ENCODE results near the gene MIEF1.

MIEF1 gene

DNA sequence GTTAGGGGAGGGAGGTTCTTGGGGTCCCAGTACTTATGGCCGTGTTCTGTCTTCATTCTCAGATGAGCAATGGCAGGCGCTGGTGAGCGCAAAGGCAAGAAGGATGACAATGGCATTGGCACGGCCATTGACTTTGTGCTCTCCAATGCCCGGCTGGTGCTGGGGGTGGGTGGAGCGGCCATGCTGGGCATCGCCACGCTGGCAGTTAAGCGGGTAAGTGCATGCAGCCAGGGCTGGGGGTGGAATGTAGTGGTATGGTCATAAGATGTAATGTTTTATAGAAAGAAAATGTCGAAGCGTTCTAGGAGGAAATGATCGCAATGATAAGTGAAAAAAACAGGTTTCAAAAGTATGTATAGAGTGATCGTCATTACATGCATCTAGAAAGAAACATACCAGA, 9.1 kb downstream of the MIEF1 start:
- H3K27ac ChIP-seq (ENCODE audit: low read depth in 2 of 2, low read length in 2 of 2) = no peak overlapping the region
- peaks cover 72 to 87% of the 10 kb centered on the region in 2 donors for H3K36me3 ChIP-seq (ENCODE audit: control insufficient read depth in 2 of 2, insufficient read depth in 2 of 2, low read length in 2 of 2)
- no peak overlapping the region for H3K4me3 ChIP-seq (ENCODE audit: low read length in 2 of 2)
- no peaks in the 10 kb centered on the region for H3K27me3 ChIP-seq (ENCODE audit: control insufficient read depth in 2 of 2, insufficient read depth in 2 of 2, low read length in 2 of 2)
- no peak overlapping the region for H3K9ac ChIP-seq (ENCODE audit: low read depth in 1 of 2, low read length in 2 of 2)
- no peaks in the 10 kb centered on the region for H3K9me3 ChIP-seq (ENCODE audit: control insufficient read depth in 2 of 2, low read length in 2 of 2)
- no peaks in the 10 kb centered on the region for H3K4me1 ChIP-seq (ENCODE audit: control insufficient read depth in 2 of 2, insufficient read depth in 2 of 2, low read length in 2 of 2)

DNA sequence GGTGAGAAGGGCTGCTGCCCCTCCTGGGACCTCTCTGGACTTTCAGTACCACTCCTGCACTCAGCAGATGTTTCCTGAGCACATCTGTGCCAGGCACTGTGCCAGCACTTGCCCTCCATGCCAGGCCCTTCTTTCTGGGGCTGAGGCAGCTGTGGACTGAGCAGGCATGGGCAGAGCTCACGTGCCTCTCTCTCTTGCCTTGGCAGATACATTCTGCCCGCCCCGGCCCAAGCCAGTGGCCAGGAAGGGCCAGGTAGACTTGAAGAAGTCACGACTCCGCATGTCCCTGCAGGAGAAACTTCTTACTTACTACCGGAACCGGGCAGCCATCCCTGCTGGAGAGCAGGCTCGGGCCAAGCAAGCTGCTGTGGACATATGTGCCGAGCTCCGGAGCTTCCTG, 9.9 kb downstream of the MIEF1 start:
- no peak overlapping the region for H3K9ac ChIP-seq (ENCODE audit: low read depth in 1 of 2, low read length in 2 of 2)
- no peak overlapping the region for H3K27ac ChIP-seq (ENCODE audit: low read depth in 2 of 2, low read length in 2 of 2)
- peaks cover 64 to 80% of the 10 kb centered on the region in 2 donors for H3K36me3 ChIP-seq (ENCODE audit: control insufficient read depth in 2 of 2, insufficient read depth in 2 of 2, low read length in 2 of 2)
- no peak overlapping the region for H3K4me3 ChIP-seq (ENCODE audit: low read length in 2 of 2)
- H3K9me3 ChIP-seq (ENCODE audit: control insufficient read depth in 2 of 2, low read length in 2 of 2) = no peaks in the 10 kb centered on the region
- H3K4me1 ChIP-seq (ENCODE audit: control insufficient read depth in 2 of 2, insufficient read depth in 2 of 2, low read length in 2 of 2) = no peaks in the 10 kb centered on the region
- no peaks in the 10 kb centered on the region for H3K27me3 ChIP-seq (ENCODE audit: control insufficient read depth in 2 of 2, insufficient read depth in 2 of 2, low read length in 2 of 2)

DNA sequence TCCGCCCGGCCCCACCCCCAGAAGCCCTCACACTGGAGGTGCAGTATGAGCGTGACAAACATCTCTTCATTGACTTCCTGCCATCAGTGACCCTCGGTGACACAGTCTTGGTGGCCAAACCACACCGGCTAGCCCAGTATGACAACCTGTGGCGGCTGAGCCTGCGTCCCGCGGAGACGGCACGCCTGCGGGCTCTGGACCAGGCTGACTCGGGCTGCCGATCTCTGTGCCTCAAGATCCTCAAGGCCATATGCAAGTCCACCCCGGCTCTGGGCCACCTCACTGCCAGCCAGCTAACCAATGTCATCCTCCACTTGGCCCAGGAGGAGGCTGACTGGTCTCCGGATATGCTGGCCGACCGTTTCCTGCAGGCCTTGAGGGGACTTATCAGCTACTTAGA, 11.7 kb downstream of the MIEF1 start:
- Histone ChIP-seq H3K9ac (ENCODE audit: low read depth in 1 of 2, low read length in 2 of 2) (no peak overlapping the region), H3K27ac (ENCODE audit: low read depth in 2 of 2, low read length in 2 of 2) (no peak overlapping the region), H3K4me3 (ENCODE audit: low read length in 2 of 2) (no peak overlapping the region), H3K27me3 (ENCODE audit: control insufficient read depth in 2 of 2, insufficient read depth in 2 of 2, low read length in 2 of 2) (no peaks in the 10 kb centered on the region), H3K36me3 (ENCODE audit: control insufficient read depth in 2 of 2, insufficient read depth in 2 of 2, low read length in 2 of 2) (peaks cover 59 to 67% of the 10 kb centered on the region in 2 donors), H3K9me3 (ENCODE audit: control insufficient read depth in 2 of 2, low read length in 2 of 2) (no peaks in the 10 kb centered on the region), H3K4me1 (ENCODE audit: control insufficient read depth in 2 of 2, insufficient read depth in 2 of 2, low read length in 2 of 2) (peaks cover 2 to 6% of the 10 kb centered on the region in 2 donors)

DNA sequence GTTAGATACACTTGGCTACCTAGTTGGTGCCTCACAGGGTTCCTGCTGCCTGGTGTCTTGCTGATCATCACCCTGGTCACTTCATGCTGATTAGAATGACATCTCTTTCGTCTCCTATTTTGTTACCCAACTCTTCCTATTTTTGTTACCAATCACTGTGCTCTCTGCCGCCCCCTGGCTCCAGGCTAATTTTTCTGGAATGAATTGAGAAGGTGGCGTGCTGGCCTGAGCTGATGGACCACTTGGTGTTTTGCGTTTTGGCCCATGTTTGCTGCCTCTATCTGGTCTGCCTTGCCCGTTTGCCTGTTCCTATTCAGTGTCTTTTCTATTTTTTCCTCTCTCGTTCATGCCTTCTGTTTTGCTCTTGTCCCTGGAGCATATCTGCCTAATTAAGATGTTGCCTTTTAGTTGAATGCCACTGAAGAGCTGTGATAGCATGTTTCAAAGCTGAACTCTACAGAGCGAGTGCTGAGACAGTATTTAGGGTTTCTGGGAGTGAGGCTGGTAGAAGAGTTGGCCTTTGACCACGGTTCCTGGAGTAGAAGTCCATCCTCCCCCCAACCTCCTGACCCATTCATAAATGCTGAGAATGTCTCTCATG, 12.4 kb downstream of the MIEF1 start:
- H3K27me3 ChIP-seq (ENCODE audit: control insufficient read depth in 2 of 2, insufficient read depth in 2 of 2, low read length in 2 of 2) = no peaks in the 10 kb centered on the region
- no peak overlapping the region for H3K27ac ChIP-seq (ENCODE audit: low read depth in 2 of 2, low read length in 2 of 2)
- H3K4me3 ChIP-seq (ENCODE audit: low read length in 2 of 2) = no peak overlapping the region
- peaks cover 57 to 61% of the 10 kb centered on the region in 2 donors for H3K36me3 ChIP-seq (ENCODE audit: control insufficient read depth in 2 of 2, insufficient read depth in 2 of 2, low read length in 2 of 2)
- no peaks in the 10 kb centered on the region for H3K9me3 ChIP-seq (ENCODE audit: control insufficient read depth in 2 of 2, low read length in 2 of 2)
- peaks cover 8 to 11% of the 10 kb centered on the region in 2 donors for H3K4me1 ChIP-seq (ENCODE audit: control insufficient read depth in 2 of 2, insufficient read depth in 2 of 2, low read length in 2 of 2)
- H3K9ac ChIP-seq (ENCODE audit: low read depth in 1 of 2, low read length in 2 of 2) = no peak overlapping the region

DNA sequence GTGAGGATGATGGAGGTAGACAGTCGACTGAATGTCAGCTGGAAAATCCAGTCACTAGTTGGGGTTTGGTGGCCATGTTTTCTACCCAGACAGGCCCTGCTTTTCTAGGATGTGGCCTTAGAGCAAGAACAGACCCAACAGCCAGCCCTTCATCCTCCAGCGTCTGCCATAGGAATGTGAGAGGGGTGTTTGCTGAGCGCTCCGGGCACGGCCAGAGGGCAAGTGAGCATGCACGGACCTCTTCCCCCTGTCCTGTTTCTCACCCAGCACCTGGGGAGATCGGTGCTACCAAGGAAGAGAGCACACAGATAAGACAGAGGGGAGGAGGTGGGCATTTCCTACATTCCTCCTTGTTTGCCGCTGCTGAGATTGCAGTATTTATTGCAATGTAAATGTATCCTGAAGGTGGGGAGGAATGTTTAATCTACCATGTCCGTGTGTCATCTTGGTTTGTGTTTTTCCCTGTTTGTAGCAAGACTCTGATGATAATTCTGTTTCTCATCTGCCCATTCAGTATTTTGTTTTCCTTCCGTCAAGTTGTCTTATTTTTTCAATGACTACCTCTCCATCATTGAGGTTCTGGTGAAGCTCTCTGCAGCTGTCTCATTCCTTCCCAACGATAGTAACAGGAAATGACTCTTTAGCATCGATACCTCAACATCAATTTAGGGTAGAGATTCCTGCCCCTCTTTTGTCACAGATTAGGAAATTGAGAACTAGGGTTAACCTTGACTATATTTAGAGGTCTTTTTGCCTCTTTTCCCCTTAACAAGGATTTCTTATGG, 13.4 kb downstream of the MIEF1 start:
- Histone ChIP-seq H3K27me3 (ENCODE audit: control insufficient read depth in 2 of 2, insufficient read depth in 2 of 2, low read length in 2 of 2) (no peaks in the 10 kb centered on the region), H3K9ac (ENCODE audit: low read depth in 1 of 2, low read length in 2 of 2) (no peak overlapping the region), H3K36me3 (ENCODE audit: control insufficient read depth in 2 of 2, insufficient read depth in 2 of 2, low read length in 2 of 2) (peaks cover 52 to 53% of the 10 kb centered on the region in 2 donors), H3K9me3 (ENCODE audit: control insufficient read depth in 2 of 2, low read length in 2 of 2) (no peaks in the 10 kb centered on the region), H3K4me1 (ENCODE audit: control insufficient read depth in 2 of 2, insufficient read depth in 2 of 2, low read length in 2 of 2) (peaks cover 8 to 11% of the 10 kb centered on the region in 2 donors), H3K27ac (ENCODE audit: low read depth in 2 of 2, low read length in 2 of 2) (no peak overlapping the region), H3K4me3 (ENCODE audit: low read length in 2 of 2) (no peak overlapping the region)

DNA sequence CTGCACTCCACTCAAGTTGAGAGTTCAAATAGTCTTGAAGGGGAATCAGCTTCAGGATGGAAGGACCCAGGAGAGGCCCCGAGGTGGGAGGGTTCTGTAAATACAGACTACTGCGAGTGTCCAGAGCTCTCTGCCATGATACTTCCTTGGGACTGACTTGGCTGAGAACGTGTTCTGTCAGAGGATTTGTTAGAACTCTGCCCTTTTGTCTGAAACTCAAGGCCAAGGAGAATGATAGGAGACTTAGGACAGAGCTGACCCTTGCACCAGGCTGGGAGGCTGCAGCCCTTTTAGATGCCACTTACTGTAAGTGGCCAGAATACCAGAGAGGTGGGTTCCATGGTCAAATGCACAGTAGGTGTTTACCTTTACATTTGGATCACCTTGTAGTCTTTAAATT, 15.4 kb downstream of the MIEF1 start:
- Histone ChIP-seq H3K4me3 (ENCODE audit: low read length in 2 of 2) (no peak overlapping the region), H3K27ac (ENCODE audit: low read depth in 2 of 2, low read length in 2 of 2) (no peak overlapping the region), H3K9me3 (ENCODE audit: control insufficient read depth in 2 of 2, low read length in 2 of 2) (no peaks in the 10 kb centered on the region), H3K27me3 (ENCODE audit: control insufficient read depth in 2 of 2, insufficient read depth in 2 of 2, low read length in 2 of 2) (no peaks in the 10 kb centered on the region), H3K4me1 (ENCODE audit: control insufficient read depth in 2 of 2, insufficient read depth in 2 of 2, low read length in 2 of 2) (peaks cover 19 to 21% of the 10 kb centered on the region in 2 donors), H3K9ac (ENCODE audit: low read depth in 1 of 2, low read length in 2 of 2) (no peak overlapping the region), H3K36me3 (ENCODE audit: control insufficient read depth in 2 of 2, insufficient read depth in 2 of 2, low read length in 2 of 2) (peaks cover 47% of the 10 kb centered on the region in 2 donors)

DNA sequence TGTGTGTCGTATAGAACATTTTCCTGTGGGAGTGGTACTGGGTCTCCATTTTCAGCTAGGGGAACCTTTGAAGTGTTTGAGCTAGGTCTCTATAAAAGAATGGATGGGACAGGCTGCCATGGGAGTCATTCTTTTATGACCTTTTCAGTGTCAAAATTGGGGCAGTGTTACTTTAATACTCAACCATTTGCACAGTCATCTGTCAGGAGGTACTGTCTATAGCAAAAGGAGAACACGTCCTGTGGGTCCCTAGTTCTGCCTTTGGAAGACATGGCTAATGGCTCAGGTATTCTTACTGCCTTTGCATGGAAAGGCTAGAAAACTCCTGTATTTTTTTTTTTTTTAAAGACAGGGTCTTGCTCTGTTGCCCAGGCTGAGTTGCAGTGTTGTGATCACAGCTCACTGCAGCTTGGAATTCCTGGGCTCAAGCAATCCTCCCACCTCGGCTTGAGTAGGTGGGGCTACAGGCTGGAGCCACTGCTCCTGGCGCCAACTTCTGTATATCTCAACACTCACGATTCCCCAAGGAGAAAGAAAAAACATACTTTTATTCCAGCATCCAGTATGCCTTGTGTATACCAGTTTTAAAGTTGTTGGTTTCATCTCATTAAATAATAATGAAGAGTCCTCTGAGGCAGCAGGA, 16.2 kb downstream of the MIEF1 start:
- Histone ChIP-seq H3K4me3 (ENCODE audit: low read length in 2 of 2) (no peak overlapping the region), H3K27me3 (ENCODE audit: control insufficient read depth in 2 of 2, insufficient read depth in 2 of 2, low read length in 2 of 2) (no peaks in the 10 kb centered on the region), H3K36me3 (ENCODE audit: control insufficient read depth in 2 of 2, insufficient read depth in 2 of 2, low read length in 2 of 2) (peaks cover 48 to 49% of the 10 kb centered on the region in 2 donors), H3K27ac (ENCODE audit: low read depth in 2 of 2, low read length in 2 of 2) (peak overlapping the region in 1 of 2 donors; percentile 99), H3K9ac (ENCODE audit: low read depth in 1 of 2, low read length in 2 of 2) (no peak overlapping the region), H3K4me1 (ENCODE audit: control insufficient read depth in 2 of 2, insufficient read depth in 2 of 2, low read length in 2 of 2) (peaks cover 27 to 29% of the 10 kb centered on the region in 2 donors), H3K9me3 (ENCODE audit: control insufficient read depth in 2 of 2, low read length in 2 of 2) (no peaks in the 10 kb centered on the region)

DNA sequence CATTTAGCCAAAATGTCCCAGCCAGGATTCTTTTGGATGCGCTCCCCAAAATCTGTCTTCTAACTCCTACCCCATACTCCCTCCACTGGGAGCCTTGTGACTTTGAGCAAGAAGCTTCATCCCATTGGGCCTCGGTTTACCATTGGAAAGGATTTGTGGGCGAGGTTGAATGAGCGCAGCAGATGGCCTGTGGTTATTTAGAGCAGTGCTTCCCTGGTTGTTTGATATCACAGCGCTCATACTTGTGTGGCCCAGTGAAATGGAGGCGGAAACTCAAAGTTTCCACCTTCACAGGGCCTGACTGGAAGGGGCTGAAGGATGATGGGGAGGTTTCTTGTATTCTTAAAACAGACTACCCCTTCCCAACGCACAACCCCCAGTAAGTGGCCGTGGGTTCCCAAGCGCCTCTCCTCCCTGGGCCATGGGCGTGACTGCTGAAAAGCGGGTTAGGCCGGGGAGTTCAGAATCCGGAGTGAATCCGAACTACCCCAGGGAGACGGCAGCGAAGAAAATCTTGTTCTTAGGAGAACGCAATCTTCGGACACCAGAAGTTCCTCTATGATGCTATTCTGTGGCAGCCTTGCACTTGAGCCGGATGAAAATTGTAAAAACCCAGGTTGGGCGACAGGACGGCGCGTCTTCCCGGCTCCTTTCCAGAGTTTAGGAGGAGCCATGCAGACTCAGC, 17.0 kb downstream of the MIEF1 start:
- H3K27me3 ChIP-seq (ENCODE audit: control insufficient read depth in 2 of 2, insufficient read depth in 2 of 2, low read length in 2 of 2) = no peaks in the 10 kb centered on the region
- H3K4me1 ChIP-seq (ENCODE audit: control insufficient read depth in 2 of 2, insufficient read depth in 2 of 2, low read length in 2 of 2) = peaks cover 32 to 34% of the 10 kb centered on the region in 2 donors
- H3K27ac ChIP-seq (ENCODE audit: low read depth in 2 of 2, low read length in 2 of 2) = peak overlapping the region; percentile 99 to 100
- H3K9me3 ChIP-seq (ENCODE audit: control insufficient read depth in 2 of 2, low read length in 2 of 2) = no peaks in the 10 kb centered on the region
- H3K36me3 ChIP-seq (ENCODE audit: control insufficient read depth in 2 of 2, insufficient read depth in 2 of 2, low read length in 2 of 2) = peaks cover 43 to 44% of the 10 kb centered on the region in 2 donors
- peak overlapping the region; percentile 95 to 98 for H3K4me3 ChIP-seq (ENCODE audit: low read length in 2 of 2)
- peak overlapping the region; percentile 98 to 99 for H3K9ac ChIP-seq (ENCODE audit: low read depth in 1 of 2, low read length in 2 of 2)

DNA sequence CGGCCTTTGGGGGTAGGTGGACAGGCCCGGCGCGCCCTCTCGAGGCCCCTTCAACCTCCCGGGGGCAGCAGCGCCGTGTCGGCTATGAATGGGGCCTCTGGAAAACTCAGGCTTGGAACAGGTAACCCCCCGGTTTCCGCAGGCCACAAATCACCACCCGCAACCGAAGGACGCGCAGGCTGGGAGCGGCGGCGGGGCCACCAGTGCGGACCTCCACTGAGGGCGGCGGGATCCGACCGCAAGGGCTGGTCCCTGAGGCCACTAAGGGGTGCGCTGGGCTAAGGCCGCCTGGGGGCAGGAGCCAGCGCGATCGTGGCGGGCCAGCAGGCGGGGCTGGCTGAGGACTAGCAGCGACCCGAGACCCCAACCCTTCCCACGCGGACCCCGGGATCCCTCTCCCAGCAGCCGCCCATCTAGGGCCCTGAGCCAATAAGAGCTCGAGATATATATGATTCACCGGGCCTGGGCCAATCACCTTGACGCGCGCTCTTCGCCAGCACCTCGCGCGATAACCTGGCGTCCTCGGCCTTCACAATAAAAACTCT, 17.7 kb downstream of the MIEF1 start:
- Histone ChIP-seq H3K27ac (ENCODE audit: low read depth in 2 of 2, low read length in 2 of 2) (peak overlapping the region; percentile 99 to 100), H3K9me3 (ENCODE audit: control insufficient read depth in 2 of 2, low read length in 2 of 2) (no peaks in the 10 kb centered on the region), H3K36me3 (ENCODE audit: control insufficient read depth in 2 of 2, insufficient read depth in 2 of 2, low read length in 2 of 2) (peaks cover 42% of the 10 kb centered on the region in 2 donors), H3K9ac (ENCODE audit: low read depth in 1 of 2, low read length in 2 of 2) (peak overlapping the region; percentile 98 to 99), H3K27me3 (ENCODE audit: control insufficient read depth in 2 of 2, insufficient read depth in 2 of 2, low read length in 2 of 2) (no peaks in the 10 kb centered on the region), H3K4me1 (ENCODE audit: control insufficient read depth in 2 of 2, insufficient read depth in 2 of 2, low read length in 2 of 2) (peaks cover 35 to 37% of the 10 kb centered on the region in 2 donors), H3K4me3 (ENCODE audit: low read length in 2 of 2) (peak overlapping the region; percentile 95 to 98)

All from mucosa of rectum (tissue), 2 donors.